ENCODE results near the gene KPNA2. TPM values are rescaled to one million over a fixed set of nuclear protein-coding genes. Genes with fewer than 3 reads are reported as not detected.

KPNA2 gene
- total and polyA plus RNA-seq, 2 of the 13 experiments (the other 11 are each of a cell fraction or from before 2014, with no cell fraction given) = 111 to 305 TPM

GRCh38 chr17:68035523-68036303 lies at the start of gene KPNA2 (continued):
- TF ChIP-seq ZBTB26 (CRISPR knock-in tag; IDR thresholded peaks at IDR 0.05; ENCODE audit: borderline replicate concordance) (peak; percentile 57; the same call in 1 of the 2 replicates), CCDC6 (CRISPR knock-in tag; IDR thresholded peaks at IDR 0.05) (peak; percentile 95), CBFB (CRISPR knock-in tag; IDR thresholded peaks at IDR 0.05) (peak; percentile 76), KDM3A (CRISPR knock-in tag; IDR thresholded peaks at IDR 0.05; ENCODE audit: low read depth) (peak; percentile 74; the same call in 1 of the 2 replicates), SRSF9 (IDR thresholded peaks at IDR 0.05; ENCODE audit: borderline replicate concordance, insufficient read depth, low read depth, low read length, poor library complexity, severe bottlenecking) (no peak), TRIM24 (CRISPR knock-in tag; IDR thresholded peaks at IDR 0.05) (no peak), ZSCAN30 (CRISPR knock-in tag; IDR thresholded peaks at IDR 0.05) (no peak), RAD21 (CRISPR knock-in tag; IDR thresholded peaks at IDR 0.05) (peak; percentile 71), BCL3 (CRISPR knock-in tag; IDR thresholded peaks at IDR 0.05) (peak; percentile 96), ZNF260 (CRISPR knock-in tag; IDR thresholded peaks at IDR 0.05; ENCODE audit: borderline replicate concordance, low read depth) (no peak), ZXDC (CRISPR knock-in tag; IDR thresholded peaks at IDR 0.05) (no peak; the same call in 1 of the 2 replicates), KAT8 (CRISPR knock-in tag; IDR thresholded peaks at IDR 0.05) (peak; percentile 74; the same call in 1 of the 2 replicates), ZZZ3 (CRISPR knock-in tag; IDR thresholded peaks at IDR 0.05; ENCODE audit: borderline replicate concordance) (peak; percentile 85; the same call in 1 of the 2 replicates), THAP11 (CRISPR knock-in tag; IDR thresholded peaks at IDR 0.05) (peak; percentile 86), GATAD2A (CRISPR knock-in tag; IDR thresholded peaks at IDR 0.05) (no peak), ZNF510 (CRISPR knock-in tag; IDR thresholded peaks at IDR 0.05; ENCODE audit: low read depth) (no peak), ATF1 (CRISPR knock-in tag; IDR thresholded peaks at IDR 0.05) (peak; percentile 79), CSRNP2 (CRISPR knock-in tag; conservative IDR thresholded peaks at IDR 0.05; ENCODE audit: low read depth) (0 out of 2 replicates have a peak, but pooled peaks have one; percentile 68), FOXJ3 (CRISPR knock-in tag; IDR thresholded peaks at IDR 0.05; ENCODE audit: borderline replicate concordance) (peak; percentile 79; the same call in 1 of the 2 replicates), ZNF430 (CRISPR knock-in tag; IDR thresholded peaks at IDR 0.05) (peak; percentile 76; the same call in 1 of the 2 replicates), ZKSCAN5 (CRISPR knock-in tag; IDR thresholded peaks at IDR 0.05) (no peak), E2F2 (CRISPR knock-in tag; IDR thresholded peaks at IDR 0.05; ENCODE audit: borderline replicate concordance) (peak; percentile 70; the same call in 1 of the 2 replicates)

Measured in HepG2 (cell line).